GM21528 (cell line): ENCODE measurements around the gene SUPT20H.
A peak's percentile ranks its signal among the peaks of the same experiment; 100 is the strongest.

Experiments
- ATAC-seq: cut with Tn5 transposase; IDR thresholded peaks from one replicate; pipeline ENCODE4 v1.9.1; 2021; ENCODE audit warnings: mild to moderate bottlenecking, moderate library complexity; ENCODE audit not compliant: unreplicated experiment, low FRiP score

Gene SUPT20H

GRCh38 chr13:37058910-37059847 is at the start of gene SUPT20H:
Gene SUPT20H (minus strand): TSS chr13:37059688. CDS start chr13:37051490, 8,198 bp downstream.
- ATAC-seq: peak; percentile 98

GRCh38 chr13:37109051-37109678 is 49.7 kb upstream of the SUPT20H start:
- no peak for ATAC-seq

DNA sequence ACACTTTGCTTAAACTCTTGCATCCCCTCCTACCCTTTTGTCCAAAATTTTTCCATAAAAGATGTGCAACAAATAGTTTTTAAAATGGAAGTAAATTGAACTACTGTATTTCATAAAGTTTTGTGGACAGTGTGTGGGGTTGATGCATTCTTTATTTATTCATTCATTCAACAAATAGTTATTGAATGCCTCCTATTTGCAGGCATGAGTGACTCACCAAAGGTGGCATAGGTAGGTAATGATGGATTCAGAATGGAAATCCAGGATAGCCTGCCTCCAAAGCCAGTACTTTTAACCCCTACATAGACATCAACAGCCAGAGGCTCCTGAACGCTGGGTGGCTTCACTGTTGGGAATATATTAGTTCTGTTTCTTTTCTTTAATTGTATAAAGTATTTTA is 48.4 kb upstream of the SUPT20H start:
- ATAC-seq: no peak

GRCh38 chr13:37107456-37107855 is 48.0 kb upstream of the SUPT20H start:
- ATAC-seq: no peak

GRCh38 chr13:37106642-37107041 is 47.2 kb upstream of the SUPT20H start:
- ATAC-seq: no peak

DNA sequence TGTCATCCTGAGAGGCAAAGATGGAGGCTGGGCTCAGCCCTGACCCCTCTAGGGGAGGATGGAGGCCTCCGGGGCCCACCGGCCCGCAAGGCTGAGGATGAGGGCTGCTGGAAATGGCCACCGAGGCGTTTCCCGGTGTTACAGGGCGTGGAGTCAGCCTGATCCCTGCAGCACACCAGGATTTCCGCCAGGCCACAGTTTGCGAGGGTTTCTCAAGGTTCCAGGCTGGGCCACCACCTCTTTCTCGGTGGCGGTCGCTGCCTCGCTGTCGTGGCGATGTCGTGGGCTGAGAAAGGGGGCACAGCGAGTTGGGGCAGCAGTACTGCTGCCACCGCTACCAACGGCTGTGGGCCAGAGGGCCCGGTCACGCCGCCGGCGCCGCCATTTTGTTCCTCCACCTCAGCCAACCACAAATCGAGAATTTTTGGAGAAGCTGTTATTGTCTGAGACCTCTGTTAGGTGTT is 45.8 kb upstream of the SUPT20H start, which contains the start of gene CSNK1A1L:
Gene CSNK1A1L, minus strand, starts transcription at position 414 of the 464 bp plus-strand sequence. Its CDS starts 408 bp downstream, at position 6.
- ATAC-seq: no peak

DNA sequence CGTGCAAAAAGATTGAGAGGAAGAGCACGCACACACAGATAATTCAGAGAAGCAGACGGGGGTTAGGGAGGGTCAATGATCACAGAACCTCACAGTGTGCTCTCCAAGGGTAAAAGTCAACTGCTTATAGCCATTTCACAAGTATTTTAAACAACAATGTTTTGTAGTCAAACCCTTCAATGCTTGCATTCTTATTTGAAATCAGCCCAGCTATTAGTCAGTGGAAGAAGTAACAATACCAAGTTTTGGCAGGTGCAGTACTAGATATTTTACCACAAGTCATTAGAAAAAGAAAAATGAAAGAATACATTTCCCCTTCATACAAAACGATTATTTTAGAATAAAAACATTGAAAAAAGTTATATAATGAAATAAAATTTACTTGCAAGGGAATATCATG is 43.4 kb upstream of the SUPT20H start:
- ATAC-seq: no peak

GRCh38 chr13:37101201-37101600 is 41.7 kb upstream of the SUPT20H start:
- no peak for ATAC-seq

DNA sequence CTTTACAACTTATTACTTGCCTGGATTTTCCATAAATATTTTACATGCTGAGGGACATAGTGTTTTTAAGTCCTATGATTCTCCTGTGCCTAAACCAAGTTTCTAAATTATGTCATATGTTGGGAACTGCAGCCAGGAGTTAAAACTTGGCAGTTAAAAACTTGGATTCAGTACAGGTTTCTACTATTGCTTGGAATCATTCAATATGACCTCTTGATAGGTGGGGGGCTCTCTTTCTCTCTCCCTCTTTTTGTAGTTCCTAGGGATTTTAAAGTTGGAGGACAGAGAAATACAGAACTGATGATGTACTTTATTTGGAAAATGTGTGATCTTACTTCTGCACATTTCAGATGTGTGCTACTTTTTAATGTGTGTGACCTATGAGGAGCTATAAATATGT is 41.2 kb upstream of the SUPT20H start:
- ATAC-seq: no peak

GRCh38 chr13:37097076-37097475 is 37.6 kb upstream of the SUPT20H start:
- no peak for ATAC-seq

- no peak for ATAC-seq
These were observed 35.4 kb upstream of the SUPT20H start for GRCh38 chr13:37094840-37095239.

DNA sequence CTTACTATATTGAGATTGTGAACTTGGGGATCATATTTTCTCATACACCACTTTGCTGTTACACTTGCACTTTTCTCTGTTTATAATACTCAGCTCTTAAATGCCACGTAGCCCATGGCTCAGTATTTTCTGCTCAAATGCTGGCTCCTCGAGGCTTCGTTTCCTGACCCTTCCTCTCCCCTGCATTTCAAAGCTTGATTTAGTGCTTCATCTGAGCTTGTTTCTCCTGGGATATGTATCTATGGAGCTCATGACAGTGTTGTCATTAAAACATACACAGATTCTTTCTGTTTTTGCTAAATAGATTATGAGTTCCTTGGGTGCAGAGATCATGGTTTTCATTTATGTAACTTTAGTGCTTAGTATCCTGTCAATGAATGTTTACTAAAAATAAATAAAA is 34.6 kb upstream of the SUPT20H start:
- no peak for ATAC-seq

DNA sequence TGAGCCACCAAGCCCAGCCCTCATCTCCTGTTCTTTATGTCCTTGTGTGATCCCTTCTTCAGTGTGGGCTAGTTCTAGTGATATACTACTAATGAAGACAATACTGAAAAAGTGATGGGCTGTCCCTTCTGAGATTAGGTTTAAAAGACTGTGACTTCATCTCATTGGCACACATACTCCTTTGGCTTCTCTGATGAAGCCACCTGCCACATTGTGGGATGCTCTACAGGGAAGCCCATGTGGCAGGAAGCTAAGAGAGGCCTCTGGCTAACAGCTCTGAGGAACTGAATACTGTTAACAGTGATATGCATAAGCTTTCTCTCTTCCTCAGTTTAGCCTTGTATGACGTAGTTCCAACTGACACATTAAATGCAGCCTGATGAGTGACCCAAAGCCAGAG is 32.3 kb upstream of the SUPT20H start:
- no peak for ATAC-seq

DNA sequence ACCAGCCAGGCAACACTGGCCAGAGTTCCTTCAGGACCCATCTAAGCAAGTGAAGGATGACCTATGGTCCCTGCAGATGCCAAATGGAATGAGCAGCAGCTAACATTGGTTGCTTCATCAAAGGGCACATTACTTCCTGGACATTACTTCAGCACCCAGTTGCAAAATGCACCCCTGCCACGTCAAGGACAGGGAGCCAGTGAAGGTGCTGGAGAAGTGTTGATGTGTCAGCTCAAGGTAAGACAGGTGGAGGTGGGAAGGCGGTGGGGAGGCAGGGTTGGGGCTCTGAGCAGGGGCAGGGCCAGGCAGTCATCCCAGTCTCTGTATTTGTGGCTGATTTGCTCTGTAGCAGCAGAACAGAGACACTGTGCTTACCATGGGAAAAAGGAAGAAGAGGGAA is 31.4 kb upstream of the SUPT20H start:
- ATAC-seq: no peak

DNA sequence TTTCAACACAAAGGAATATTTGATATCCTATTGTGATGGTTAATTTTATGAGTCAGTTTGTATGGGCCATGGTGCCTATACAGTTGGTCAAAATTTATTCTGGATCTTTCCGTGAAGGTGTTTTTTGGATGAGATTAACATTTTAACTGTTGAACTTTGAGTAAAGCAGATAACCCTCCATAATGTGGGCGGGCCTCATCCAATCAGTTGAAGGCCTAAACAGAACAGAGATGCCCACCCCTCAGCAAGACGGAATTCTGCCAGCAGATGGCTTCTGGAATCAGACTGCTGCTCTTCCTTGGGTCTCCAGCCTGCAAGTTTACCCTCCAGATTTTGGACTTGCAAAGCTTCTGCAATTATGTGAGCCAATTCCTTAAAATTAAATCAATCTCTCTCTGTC is 30.0 kb upstream of the SUPT20H start:
- no peak for ATAC-seq

DNA sequence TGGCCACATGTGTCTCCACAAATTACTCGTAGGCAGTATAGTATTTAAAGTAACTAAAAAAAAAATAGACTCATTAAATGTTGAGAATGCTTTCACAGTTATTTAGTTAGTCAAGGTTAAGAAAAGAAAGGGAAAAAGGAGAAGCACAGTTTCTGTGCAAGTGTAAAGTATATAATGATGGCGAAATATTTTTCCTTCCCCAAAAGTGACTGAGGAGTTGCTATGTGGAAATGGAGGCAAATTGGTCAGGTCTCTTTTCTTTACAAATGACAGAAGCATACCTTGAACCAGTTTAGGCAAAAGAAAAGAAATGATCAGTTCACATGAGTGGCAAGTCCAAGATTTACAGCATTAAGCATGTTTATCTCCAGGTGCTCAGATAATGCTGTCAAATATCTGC is 28.0 kb upstream of the SUPT20H start:
- ATAC-seq: no peak

GRCh38 chr13:37085606-37086005 is 26.1 kb upstream of the SUPT20H start:
- ATAC-seq: no peak

DNA sequence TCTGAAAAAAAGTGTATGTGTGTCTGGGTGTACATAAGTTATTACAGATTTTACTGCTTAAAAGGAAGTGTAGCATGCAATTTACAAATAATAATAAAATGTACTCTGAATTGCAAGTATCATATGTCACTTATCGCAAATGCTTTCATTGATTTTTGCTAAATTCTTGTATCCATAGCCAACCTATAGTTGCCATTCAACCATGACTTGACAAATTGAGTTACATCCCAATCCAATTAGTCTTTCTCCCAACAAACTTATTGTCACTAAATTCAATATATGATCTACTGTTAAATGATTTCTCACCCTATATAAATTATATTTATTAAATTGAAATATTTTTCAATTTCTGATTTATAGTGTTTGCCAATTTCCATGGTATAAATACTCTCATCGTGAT is 17.3 kb upstream of the SUPT20H start:
- no peak for ATAC-seq

DNA sequence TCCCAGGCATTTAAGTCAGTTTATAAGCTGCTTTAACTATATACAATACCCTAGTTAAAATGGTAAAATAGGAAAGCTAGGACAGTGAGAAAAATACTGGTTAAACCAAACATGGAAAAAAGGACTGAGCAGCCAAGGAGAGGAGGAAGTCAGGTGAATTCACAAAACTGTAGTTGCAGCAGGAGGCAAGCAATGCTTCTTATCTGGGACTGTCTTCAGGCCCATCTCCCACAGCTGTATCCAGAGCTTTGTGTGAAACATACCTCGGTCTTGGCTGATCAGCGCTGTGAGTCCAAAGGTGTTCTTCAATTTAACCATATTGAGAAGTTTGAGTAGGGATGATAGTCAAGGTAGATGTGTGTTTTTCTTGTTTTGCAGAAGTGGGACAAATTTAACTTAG is 15.7 kb upstream of the SUPT20H start:
- ATAC-seq: no peak

DNA sequence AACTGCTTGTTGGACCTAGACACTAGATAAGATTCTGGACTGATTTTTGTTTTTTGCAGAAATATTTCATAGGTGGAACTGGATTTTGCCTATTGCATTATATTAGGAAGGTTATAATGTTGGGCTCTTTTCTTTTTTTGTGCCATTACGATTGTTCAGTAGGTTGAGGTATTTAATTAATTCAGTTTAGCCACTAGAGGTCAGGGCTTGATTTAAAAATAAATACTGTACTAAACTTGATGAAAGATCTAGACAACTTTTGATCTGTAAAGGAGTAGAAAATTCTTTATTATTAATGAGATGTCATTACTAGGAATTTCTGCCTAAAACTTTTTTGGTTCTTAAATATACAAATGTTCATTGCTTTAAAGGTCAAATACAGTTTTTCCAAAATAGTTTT is 15.2 kb upstream of the SUPT20H start:
- ATAC-seq: no peak

DNA sequence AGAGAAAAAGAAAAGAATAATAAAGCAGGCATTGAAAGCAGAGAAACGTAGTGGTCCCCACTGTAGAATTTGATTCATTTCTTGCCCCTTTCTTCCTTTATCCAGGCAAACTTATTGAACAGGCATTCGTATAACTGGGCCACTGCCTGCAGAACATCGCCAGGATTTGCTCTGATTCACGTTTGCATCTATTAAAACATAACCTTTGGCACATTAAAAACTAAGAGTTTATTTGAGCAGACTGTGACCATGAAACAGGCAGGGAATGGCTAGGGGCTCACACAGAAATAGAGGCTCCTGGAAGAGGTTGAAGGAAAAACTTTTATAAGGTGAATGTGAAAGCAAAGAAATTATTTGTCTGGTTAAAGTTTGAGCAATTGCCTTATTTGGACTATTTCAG is 12.5 kb upstream of the SUPT20H start:
- ATAC-seq: no peak

DNA sequence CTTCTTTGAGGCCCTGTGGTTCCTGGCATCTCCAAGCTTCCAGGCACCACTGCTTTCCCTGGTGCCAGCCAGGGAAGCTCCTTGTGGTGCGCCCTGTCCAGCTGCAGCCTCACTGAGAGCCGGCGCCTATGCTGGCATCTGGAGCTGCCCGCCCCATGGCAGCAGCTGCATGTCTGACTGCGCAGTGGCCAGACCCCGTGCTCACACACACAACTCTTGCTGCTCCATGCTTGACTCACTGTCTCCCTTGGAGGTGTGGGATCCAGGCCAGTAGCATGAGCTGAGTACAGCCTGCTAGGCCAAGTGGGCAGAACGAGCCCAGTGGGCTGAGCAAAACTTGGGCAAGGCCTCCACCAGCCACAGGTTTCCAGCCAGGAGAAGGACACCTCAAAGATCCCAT is 11.5 kb upstream of the SUPT20H start:
- no peak for ATAC-seq
